GM23338 (cell line): ENCODE measurements around the gene PRKCH.

Experiments
- CREB1 ChIP-seq: fragments of 250-450 bp; sonication (Bioruptor Pico); IDR thresholded peaks from 2 replicates; pipeline ENCODE4 v1.5.0; 2020; ENCODE audit warnings: low read depth, mild to moderate bottlenecking, moderate library complexity
- EZH2 ChIP-seq: fragments of 200-600 bp; sonication (generic); IDR thresholded peaks from one replicate; pipeline ENCODE4 v1.8.0; 2017; ENCODE audit warnings: antibody characterized with exemption, mild to moderate bottlenecking, low read depth; ENCODE audit not compliant: unreplicated experiment
- EZH2phosphoT487 ChIP-seq: fragments of 200-600 bp; sonication (generic); IDR thresholded peaks from one replicate; pipeline ENCODE4 v1.8.1; 2018; ENCODE audit warnings: antibody characterized with exemption; ENCODE audit not compliant: unreplicated experiment
- JUNB ChIP-seq: IDR thresholded peaks from one replicate; pipeline ENCODE4 v1.6.1; 2016; ENCODE audit warnings: antibody characterized with exemption; ENCODE audit not compliant: unreplicated experiment
- POLR2AphosphoS5 ChIP-seq: IDR thresholded peaks from 2 replicates; pipeline ENCODE4 v1.6.1; 2016; ENCODE audit warnings: antibody characterized with exemption, low read depth
- STAT1 ChIP-seq: IDR thresholded peaks from one replicate; pipeline ENCODE4 v1.6.1; 2016; ENCODE audit warnings: antibody characterized with exemption; ENCODE audit not compliant: unreplicated experiment
- TF ChIP-seq, protein P1 (sequence below): IDR thresholded peaks from one replicate; pipeline ENCODE4 v1.6.1; 2018; ENCODE audit warnings: antibody characterized with exemption; ENCODE audit not compliant: unreplicated experiment
- TF ChIP-seq, protein P2 (sequence below), 2 experiments: fragments of 200-600 bp in 1 of 2; sonication (generic) in 1 of 2; conservative IDR thresholded peaks; 2 replicates each; pipeline versions ENCODE4 v1.5.1 to v1.6.1; 2016 to 2017; ENCODE audit warnings: antibody characterized with exemption in 2 of 2, low read depth in 2 of 2, mild to moderate bottlenecking in 2 of 2, moderate library complexity in 1 of 2

DNA sequence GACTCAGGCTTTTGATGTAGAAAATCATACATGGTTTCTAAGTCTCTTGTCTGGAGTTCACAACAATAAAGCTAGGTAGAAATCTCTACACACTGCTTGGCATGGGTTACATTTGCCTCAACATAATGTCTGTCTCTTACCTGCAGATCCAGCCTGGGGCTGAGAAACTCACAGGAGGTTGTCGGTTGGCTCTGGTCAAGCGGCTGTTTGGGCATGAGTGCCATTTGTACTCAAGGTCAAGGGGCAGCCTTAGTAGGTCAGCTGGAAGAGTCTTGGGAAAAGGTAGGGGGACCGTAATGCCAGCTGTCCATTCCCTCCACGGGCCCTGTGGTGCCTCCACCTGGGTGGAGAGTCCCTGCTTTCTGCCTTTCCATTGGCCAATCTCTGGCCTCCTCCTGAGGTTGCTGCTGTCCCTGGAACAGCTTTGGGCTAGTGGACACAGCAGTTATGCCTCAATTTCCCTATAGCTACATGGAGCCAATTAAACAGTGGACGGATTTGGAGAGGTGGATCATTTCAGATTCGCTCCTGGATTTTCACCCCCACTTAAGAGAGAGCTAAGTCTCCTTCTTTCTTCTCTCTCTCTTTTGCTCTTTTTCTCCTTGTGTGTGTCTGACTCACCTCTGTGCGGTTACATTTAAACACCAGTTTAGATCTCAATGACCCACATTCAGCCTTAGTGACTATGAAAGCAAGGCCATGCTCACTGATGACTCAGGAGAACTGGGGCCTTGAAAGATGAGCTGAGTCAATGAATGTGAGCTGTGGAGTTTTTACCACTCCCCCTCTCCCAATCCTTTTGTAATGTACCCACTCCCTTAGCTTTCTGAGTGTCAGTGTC, 241.2 kb downstream of the PRKCH start:
- TF ChIP-seq EZH2phosphoT487 (no peak), EZH2 (no peak), STAT1 (no peak), POLR2AphosphoS5 (no peak), CREB1 (no peak), JUNB (no peak)
- TF ChIP-seq, protein P1, sequence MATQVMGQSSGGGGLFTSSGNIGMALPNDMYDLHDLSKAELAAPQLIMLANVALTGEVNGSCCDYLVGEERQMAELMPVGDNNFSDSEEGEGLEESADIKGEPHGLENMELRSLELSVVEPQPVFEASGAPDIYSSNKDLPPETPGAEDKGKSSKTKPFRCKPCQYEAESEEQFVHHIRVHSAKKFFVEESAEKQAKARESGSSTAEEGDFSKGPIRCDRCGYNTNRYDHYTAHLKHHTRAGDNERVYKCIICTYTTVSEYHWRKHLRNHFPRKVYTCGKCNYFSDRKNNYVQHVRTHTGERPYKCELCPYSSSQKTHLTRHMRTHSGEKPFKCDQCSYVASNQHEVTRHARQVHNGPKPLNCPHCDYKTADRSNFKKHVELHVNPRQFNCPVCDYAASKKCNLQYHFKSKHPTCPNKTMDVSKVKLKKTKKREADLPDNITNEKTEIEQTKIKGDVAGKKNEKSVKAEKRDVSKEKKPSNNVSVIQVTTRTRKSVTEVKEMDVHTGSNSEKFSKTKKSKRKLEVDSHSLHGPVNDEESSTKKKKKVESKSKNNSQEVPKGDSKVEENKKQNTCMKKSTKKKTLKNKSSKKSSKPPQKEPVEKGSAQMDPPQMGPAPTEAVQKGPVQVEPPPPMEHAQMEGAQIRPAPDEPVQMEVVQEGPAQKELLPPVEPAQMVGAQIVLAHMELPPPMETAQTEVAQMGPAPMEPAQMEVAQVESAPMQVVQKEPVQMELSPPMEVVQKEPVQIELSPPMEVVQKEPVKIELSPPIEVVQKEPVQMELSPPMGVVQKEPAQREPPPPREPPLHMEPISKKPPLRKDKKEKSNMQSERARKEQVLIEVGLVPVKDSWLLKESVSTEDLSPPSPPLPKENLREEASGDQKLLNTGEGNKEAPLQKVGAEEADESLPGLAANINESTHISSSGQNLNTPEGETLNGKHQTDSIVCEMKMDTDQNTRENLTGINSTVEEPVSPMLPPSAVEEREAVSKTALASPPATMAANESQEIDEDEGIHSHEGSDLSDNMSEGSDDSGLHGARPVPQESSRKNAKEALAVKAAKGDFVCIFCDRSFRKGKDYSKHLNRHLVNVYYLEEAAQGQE = no peak
- TF ChIP-seq, protein P2, sequence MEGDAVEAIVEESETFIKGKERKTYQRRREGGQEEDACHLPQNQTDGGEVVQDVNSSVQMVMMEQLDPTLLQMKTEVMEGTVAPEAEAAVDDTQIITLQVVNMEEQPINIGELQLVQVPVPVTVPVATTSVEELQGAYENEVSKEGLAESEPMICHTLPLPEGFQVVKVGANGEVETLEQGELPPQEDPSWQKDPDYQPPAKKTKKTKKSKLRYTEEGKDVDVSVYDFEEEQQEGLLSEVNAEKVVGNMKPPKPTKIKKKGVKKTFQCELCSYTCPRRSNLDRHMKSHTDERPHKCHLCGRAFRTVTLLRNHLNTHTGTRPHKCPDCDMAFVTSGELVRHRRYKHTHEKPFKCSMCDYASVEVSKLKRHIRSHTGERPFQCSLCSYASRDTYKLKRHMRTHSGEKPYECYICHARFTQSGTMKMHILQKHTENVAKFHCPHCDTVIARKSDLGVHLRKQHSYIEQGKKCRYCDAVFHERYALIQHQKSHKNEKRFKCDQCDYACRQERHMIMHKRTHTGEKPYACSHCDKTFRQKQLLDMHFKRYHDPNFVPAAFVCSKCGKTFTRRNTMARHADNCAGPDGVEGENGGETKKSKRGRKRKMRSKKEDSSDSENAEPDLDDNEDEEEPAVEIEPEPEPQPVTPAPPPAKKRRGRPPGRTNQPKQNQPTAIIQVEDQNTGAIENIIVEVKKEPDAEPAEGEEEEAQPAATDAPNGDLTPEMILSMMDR (conservative IDR thresholded peaks at IDR 0.05; ENCODE audit: low read depth in 2 of 2) = no peak
